ENCODE data around the gene OR6B2. TPM values are rescaled to one million over a fixed set of nuclear protein-coding genes. Genes with fewer than 3 reads are reported as not detected.

The OR6B2 gene
- total RNA-seq, result not detected in 2 replicates

DNA sequence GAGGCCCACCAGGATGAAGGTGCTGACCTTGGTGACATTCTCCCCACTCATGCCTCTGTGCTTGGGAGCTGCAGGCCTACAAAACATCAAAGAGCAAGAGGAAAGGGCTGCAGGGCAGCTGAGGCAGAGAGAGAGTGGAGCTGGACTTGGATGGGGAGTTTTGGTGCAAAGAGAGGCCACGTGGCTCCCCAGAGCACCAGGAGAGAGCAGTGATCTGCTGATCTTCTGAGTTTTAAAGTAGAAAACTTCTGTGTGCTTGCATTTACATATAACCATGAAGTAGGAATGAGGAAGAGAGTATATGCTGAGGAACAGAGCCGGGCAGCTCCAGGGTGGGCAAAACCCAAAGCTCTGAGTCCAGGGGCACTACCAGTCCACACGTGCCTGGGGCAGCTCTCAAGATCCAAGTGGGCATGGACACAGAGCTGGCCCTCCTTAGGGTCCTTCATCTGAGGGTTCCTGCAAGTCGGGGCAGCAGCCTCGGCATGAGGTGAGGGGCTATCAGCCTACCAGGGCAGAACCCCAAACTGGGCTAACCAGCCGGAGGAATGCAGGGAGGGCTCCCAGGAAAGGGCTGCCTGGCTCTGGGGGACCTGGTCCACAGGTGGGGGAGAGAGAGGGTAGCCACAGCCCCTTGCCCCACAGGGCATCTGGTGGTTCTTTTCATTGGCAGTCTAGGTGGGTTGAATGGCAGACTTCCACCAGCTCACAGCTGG, at the start of gene OR6B2:
TSS of gene OR6B2 (minus strand) at position 51 of the 716 bp plus-strand sequence. CDS start at position 51, 0 bp downstream.

DNA sequence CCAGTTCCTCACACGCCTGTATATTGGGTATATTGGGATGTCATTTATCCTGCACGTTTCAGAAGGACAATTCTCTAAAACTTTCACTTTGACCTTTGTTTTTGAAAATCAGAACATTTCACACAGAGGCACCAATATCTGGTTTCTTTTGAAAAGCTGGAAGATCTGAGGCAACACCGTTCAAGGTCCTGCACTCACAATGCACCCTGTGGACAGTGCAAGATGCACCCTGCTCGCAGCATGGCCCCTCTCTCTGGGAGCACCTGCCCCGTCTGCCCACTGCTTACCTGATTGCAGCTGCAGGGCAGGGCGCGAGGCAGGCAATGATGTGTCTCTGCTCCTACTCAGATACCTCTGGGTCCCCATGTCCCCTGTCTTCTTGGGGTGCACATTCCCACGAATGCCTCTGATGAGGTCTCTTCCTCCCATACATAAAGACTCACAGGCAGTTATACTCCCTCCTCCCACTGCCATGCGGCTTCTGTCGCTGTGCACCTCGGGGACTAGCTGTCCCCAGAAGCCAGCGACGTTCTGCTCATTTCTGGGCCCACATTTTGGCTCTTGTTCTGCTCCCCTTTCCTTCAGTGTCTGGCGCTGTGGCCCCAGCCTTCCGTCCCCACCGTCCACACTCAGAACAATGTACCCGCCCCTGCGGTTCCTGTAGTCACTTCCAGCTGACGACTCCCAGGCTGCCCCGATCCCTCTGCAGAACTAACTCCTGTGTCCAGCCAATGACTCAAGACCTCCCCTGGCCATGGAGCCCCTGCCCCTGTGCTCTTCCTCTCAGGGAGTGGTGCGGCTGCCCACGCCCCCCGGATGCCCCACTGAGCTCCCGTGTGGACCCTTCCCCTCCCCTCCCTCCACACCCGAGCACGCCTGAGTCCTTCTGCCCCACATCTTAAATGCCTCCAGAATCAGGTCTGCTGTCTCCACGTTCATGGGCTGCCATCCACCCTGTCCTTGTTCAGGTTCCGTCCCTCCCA, 23.2 kb upstream of the OR6B2 start, which contains the start of gene OR6B3:
TSS of gene OR6B3 (minus strand) at position 349 of the 983 bp plus-strand sequence.

Other genes with a start within 250 kb of the OR6B2 start
- gene NDUFA10, start 5.1 kb downstream of the OR6B2 start, total RNA-seq, result 82.1 and 90.8 TPM in 2 replicates
- not detected in 2 replicates for gene OR6B3, start 23.1 kb upstream of the OR6B2 start, total RNA-seq
- 54.1 and 108 TPM in 2 replicates for gene COPS9, start 105.9 kb upstream of the OR6B2 start, total RNA-seq
- not detected in 2 replicates for gene OTOS, start 110.2 kb upstream of the OR6B2 start, total RNA-seq